Lung (tissue), 12 donors: ENCODE measurements around the gene ZXDC. TPM values are rescaled to one million over a fixed set of nuclear protein-coding genes. Genes with fewer than 3 reads are reported as not detected.

Source experiments
- ATAC-seq: fragments of 200-7000 bp; cut with Tn5 transposase; one replicate; pipeline ENCODE4 v1.9.1; 2020; ENCODE audit warnings: moderate number of reproducible peaks; ENCODE audit not compliant: insufficient read depth, low FRiP score
- DNase-seq, 3 donors: peaks; one replicate each; pipeline ENCODE4 v3.0.0-alpha.2; 2013 to 2017
- H3K27ac ChIP-seq, 2 donors: one replicate each; pipeline ENCODE4 v1.5.1; 2013; ENCODE audit warnings: mild to moderate bottlenecking in 2 of 2, moderate library complexity in 2 of 2, control low read depth in 1 of 2, inconsistent platforms in 1 of 2, low read depth in 1 of 2, low read length in 1 of 2
- H3K27me3 ChIP-seq, 3 donors: one replicate each; pipeline ENCODE4 v1.5.1; 2013; ENCODE audit warnings: low read length in 2 of 3; ENCODE audit not compliant: control insufficient read depth in 3 of 3, insufficient read depth in 3 of 3
- H3K36me3 ChIP-seq, 4 donors: one replicate each; pipeline ENCODE4 v1.5.1; 2013; ENCODE audit warnings: low read length in 4 of 4, mild to moderate bottlenecking in 1 of 4, moderate library complexity in 1 of 4; ENCODE audit not compliant: control insufficient read depth in 4 of 4, insufficient read depth in 4 of 4
- H3K4me1 ChIP-seq, 5 donors: one replicate each; pipeline ENCODE4 v1.5.1; 2013; ENCODE audit warnings: low read length in 5 of 5, mild to moderate bottlenecking in 2 of 5, moderate library complexity in 1 of 5; ENCODE audit not compliant: control insufficient read depth in 5 of 5, insufficient read depth in 5 of 5
- H3K4me3 ChIP-seq: one replicate; pipeline ENCODE4 v1.5.1; 2013; ENCODE audit warnings: mild to moderate bottlenecking, control low read depth, moderate library complexity
- H3K9ac ChIP-seq, 2 donors: one replicate each; pipeline ENCODE4 v1.5.1; 2013; ENCODE audit warnings: low read length in 2 of 2, control low read depth in 1 of 2; ENCODE audit not compliant: insufficient read depth in 1 of 2
- H3K9me3 ChIP-seq, 4 donors: one replicate each; pipeline ENCODE4 v1.5.1; 2013; ENCODE audit warnings: low read length in 3 of 4, mild to moderate bottlenecking in 1 of 4, moderate library complexity in 1 of 4; ENCODE audit not compliant: control insufficient read depth in 4 of 4, insufficient read depth in 3 of 4
- WGBS, 2 donors: extraction: QIAGEN DNeasy Blood & Tissue Kit; methylation state at CpG; one replicate each; pipeline ENCODE4 v1.1.7; 2013; 5-methylcytosine and 5-hydroxymethylcytosine counted together
- polyA plus RNA-seq, 2 donors: library from polyadenylated mRNA; stranded (reverse); fragments of 200-250 nt; gene quantifications; one replicate each; pipeline ENCODE4 v1.2.1, GENCODE V29; 2013
- total RNA-seq, 2 donors: library from RNA; depleted of rRNA in 1 of 2; stranded (reverse); fragments of >200 nt in 1 of 2; gene quantifications; one replicate each; pipeline ENCODE4 v1.2.1, GENCODE V29; 2014 to 2021
- TF ChIP-seq, protein P1 (sequence below): IDR thresholded peaks from 2 replicates; pipeline ENCODE4 v1.5.1; 2012; ENCODE audit warnings: mild to moderate bottlenecking; ENCODE audit errors: control extremely low read depth, extremely low read depth
- donor health status: control.
- donor health status: control.
- donor health status: Bipolar disorder and iron deficiency.
- donor health status: healthy.
- donor health status: DM: yes; HTN: yes; CAD: no.

The ZXDC gene
- total and polyA plus RNA-seq, 4 donors, result 12.9 to 49.5 (median 29.8) TPM

DNA sequence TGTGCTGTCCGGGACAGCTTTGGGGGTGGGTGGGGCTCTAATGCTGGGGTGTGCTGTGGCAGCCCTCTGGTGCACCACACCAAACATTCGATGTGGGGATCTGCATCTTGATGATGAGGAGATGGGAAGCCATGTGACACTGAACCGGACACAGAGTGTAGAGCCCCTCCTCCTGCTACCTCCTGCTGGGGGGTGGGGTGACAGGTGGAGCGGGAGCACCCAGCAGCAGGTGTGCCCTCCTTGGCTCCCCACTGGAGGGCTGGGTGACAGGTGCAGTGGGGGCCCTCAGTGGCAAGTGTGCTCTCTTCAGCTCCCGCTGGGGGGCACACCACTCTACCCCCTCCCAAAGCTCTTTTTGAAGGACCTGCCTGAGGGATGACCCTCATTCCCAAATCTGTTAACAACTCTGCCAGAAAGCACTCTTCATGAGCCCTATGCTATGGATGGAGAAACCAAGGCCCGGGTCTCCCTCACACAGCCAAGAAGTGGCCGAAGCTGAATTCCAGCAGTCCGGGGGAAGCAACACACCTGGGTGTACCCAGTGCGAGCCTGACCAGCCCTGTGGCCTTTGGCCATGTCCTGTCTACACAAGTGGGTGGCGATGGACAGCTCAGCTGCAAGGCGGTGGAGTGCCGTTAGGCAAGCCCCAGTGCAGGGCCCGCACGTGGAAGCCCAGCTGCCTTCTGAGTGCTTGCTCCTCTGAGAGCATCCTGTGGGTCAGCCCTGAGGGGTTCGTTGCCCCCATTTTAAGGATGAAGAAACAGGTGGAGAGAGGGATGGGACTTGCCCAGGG, 42.5 kb upstream of the ZXDC start:
- Histone ChIP-seq H3K4me1 (no peaks in the 10 kb centered on the region), H3K9ac (no peak overlapping the region), H3K9me3 (no peaks in the 10 kb centered on the region), H3K4me3 (no peak overlapping the region), H3K27ac (no peak overlapping the region), H3K27me3 (peaks cover 0 to 7% (median 6%) of the 10 kb centered on the region in 3 donors), H3K36me3 (no peaks in the 10 kb centered on the region)
- TF ChIP-seq, protein P1, sequence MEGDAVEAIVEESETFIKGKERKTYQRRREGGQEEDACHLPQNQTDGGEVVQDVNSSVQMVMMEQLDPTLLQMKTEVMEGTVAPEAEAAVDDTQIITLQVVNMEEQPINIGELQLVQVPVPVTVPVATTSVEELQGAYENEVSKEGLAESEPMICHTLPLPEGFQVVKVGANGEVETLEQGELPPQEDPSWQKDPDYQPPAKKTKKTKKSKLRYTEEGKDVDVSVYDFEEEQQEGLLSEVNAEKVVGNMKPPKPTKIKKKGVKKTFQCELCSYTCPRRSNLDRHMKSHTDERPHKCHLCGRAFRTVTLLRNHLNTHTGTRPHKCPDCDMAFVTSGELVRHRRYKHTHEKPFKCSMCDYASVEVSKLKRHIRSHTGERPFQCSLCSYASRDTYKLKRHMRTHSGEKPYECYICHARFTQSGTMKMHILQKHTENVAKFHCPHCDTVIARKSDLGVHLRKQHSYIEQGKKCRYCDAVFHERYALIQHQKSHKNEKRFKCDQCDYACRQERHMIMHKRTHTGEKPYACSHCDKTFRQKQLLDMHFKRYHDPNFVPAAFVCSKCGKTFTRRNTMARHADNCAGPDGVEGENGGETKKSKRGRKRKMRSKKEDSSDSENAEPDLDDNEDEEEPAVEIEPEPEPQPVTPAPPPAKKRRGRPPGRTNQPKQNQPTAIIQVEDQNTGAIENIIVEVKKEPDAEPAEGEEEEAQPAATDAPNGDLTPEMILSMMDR, result no peak
- 82 to 85% methylated on average over 14 to 15 of the region's 15 CpGs for WGBS, 2 donors
- ATAC-seq, result no peak
- no peak for DNase-seq

DNA sequence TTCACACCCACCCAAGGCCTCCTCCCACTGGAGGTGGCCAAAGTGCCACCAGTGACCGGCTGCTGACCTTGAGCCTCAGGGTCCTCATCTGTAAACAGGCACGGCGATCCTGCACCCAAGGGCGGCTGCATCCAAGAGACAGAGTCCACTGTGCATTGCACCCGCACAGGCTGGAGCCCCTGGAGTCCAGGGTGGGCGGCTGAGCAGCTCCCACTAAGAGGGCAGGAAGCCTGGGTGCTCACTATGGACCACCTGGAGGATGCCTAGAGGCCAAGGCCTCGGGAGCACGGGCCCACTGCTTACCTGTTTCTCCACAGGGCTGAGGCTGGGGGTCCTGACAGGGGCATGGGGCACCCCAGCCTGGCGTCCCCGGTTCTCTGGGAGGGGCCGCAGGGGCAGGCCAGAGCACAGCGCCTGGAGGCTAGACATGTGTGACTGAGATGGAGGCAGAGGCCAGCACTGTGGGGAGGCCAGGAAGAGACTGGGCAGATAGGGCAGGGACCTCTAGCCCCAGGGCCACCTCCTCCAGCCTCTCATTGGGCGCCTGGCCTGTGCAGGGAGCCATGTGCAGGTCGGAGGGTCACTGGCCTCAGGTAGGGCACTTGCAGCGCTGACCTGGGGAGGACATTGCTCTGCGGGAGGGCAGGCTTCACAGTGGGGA, 41.7 kb upstream of the ZXDC start, which contains the start of gene UROC1:
UROC1 (minus strand) TSS at position 483 of the 661 bp plus-strand sequence; CDS start at position 429, 54 bp downstream.
- H3K27me3 ChIP-seq, result peaks cover 0 to under 1% (median 0%) of the 10 kb centered on the region in 3 donors
- H3K4me1 ChIP-seq, result no peaks in the 10 kb centered on the region
- H3K9ac ChIP-seq, result no peak within 1 kb of the TSS
- no peak for ATAC-seq
- DNase-seq, result no peak
- H3K4me3 ChIP-seq, result no peak within 1 kb of the TSS
- TF ChIP-seq, protein P1, result no peak
- no peaks in the 10 kb centered on the region for H3K9me3 ChIP-seq
- no peak within 1 kb of the TSS for H3K27ac ChIP-seq
- WGBS, 2 donors, result 89 to 93% methylated on average over 16 of the region's 16 CpGs
- H3K36me3 ChIP-seq, result no peaks in the 10 kb centered on the region

DNA sequence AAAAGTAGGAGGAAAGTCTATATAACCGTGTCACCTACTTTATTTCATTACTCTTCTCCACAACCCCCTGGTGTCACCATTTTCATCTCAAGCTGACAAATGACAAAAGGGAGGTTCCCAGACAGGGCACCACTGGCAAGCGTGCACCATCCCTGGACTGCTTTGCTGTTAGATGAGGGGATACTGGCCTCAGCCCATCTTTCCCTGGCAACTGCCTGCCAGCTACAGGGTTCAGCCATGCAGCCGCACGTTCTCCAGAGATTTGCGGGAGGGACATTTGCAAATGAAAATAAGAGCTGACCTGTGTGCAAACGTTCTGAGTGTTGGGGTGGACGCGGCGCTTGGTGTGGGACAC, 41.2 kb upstream of the ZXDC start:
- H3K36me3 ChIP-seq, result no peaks in the 10 kb centered on the region
- WGBS, 2 donors, result 83 to 90% methylated on average over 9 of the region's 9 CpGs
- H3K27ac ChIP-seq, result no peak overlapping the region
- DNase-seq (no peak), ATAC-seq (no peak)
- H3K4me3 ChIP-seq, result no peak overlapping the region
- H3K4me1 ChIP-seq, result no peaks in the 10 kb centered on the region
- no peaks in the 10 kb centered on the region for H3K27me3 ChIP-seq
- no peak overlapping the region for H3K9ac ChIP-seq
- TF ChIP-seq, protein P1, result no peak
- H3K9me3 ChIP-seq, result no peaks in the 10 kb centered on the region
